ENCODE measurements around the gene DACH1. TPM values are rescaled to one million over a fixed set of nuclear protein-coding genes. Genes with fewer than 3 reads are reported as not detected.

DACH1 gene
- total RNA-seq, 2 donors from 2014 or later, result 0.42 TPM; not detected in 1

- DNase-seq (ENCODE audit: low spot score), result no peak
- Mint-ChIP-seq H3K4me1 (ENCODE audit: low read depth in 2 of 2) (peaks cover 0 to 4% of the 10 kb centered on the region in 2 donors), H3K27ac (no peak overlapping the region), H3K36me3 (no peaks in the 10 kb centered on the region), H3K4me3 (no peak overlapping the region), H3K9me3 (no peaks in the 10 kb centered on the region), H3K27me3 (no peaks in the 10 kb centered on the region)
- no peak for ATAC-seq
Observed at GRCh38 chr13:71829547-71829946, 37.5 kb downstream of the DACH1 start.

GRCh38 chr13:71828564-71828963 is 38.4 kb downstream of the DACH1 start:
- H3K4me3 Mint-ChIP-seq, result peak overlapping the region; percentile 58
- DNase-seq (ENCODE audit: low spot score), result no peak
- peak overlapping the region in 1 of 2 donors; percentile 47 for H3K27ac Mint-ChIP-seq
- H3K9me3 Mint-ChIP-seq, result no peaks in the 10 kb centered on the region
- H3K36me3 Mint-ChIP-seq, result no peaks in the 10 kb centered on the region
- no peak for ATAC-seq
- no peaks in the 10 kb centered on the region for H3K27me3 Mint-ChIP-seq
- H3K4me1 Mint-ChIP-seq (ENCODE audit: low read depth in 2 of 2), result peaks cover 0 to 4% of the 10 kb centered on the region in 2 donors

GRCh38 chr13:71828117-71828516 is 38.9 kb downstream of the DACH1 start:
- ATAC-seq (no peak), DNase-seq (ENCODE audit: low spot score) (no peak)
- Mint-ChIP-seq H3K27me3 (no peaks in the 10 kb centered on the region), H3K4me1 (ENCODE audit: low read depth in 2 of 2) (peaks cover 0 to 4% of the 10 kb centered on the region in 2 donors), H3K27ac (no peak overlapping the region), H3K9me3 (no peaks in the 10 kb centered on the region), H3K36me3 (no peaks in the 10 kb centered on the region), H3K4me3 (no peak overlapping the region)

- Mint-ChIP-seq H3K27ac (no peak overlapping the region), H3K4me1 (ENCODE audit: low read depth in 2 of 2) (peaks cover 0 to 4% of the 10 kb centered on the region in 2 donors), H3K36me3 (no peaks in the 10 kb centered on the region), H3K9me3 (no peaks in the 10 kb centered on the region), H3K27me3 (no peaks in the 10 kb centered on the region), H3K4me3 (no peak overlapping the region)
- ATAC-seq, result no peak
- no peak for DNase-seq (ENCODE audit: low spot score)
Observed at GRCh38 chr13:71827241-71827640, 39.8 kb downstream of the DACH1 start.

DNA sequence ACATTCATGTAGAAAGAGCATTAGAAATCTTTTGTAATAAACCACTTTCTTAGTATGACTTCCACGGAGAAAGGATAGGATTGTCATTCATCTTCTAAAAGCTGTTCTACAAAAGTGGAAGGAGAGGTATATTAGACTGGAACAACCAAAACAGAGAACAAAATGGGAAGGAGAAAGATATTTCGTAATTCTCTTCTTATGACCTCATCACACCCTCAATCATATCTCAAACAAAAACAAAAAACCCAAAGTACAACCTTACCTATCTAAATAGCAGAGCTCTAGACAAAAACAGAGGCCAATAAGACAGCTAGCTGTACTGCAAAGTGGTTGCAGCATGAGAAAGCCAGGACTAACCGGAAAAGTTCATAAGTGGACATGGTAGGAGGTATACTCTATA is 46.3 kb downstream of the DACH1 start:
- no peak for DNase-seq (ENCODE audit: low spot score)
- H3K27ac Mint-ChIP-seq, result no peak overlapping the region
- ATAC-seq, result no peak
- H3K27me3 Mint-ChIP-seq, result no peaks in the 10 kb centered on the region
- peaks cover 8% of the 10 kb centered on the region for H3K9me3 Mint-ChIP-seq
- no peak overlapping the region for H3K4me3 Mint-ChIP-seq
- no peaks in the 10 kb centered on the region for H3K36me3 Mint-ChIP-seq
- no peaks in the 10 kb centered on the region for H3K4me1 Mint-ChIP-seq (ENCODE audit: low read depth in 2 of 2)

- DNase-seq (ENCODE audit: low spot score) (no peak), ATAC-seq (no peak)
- Mint-ChIP-seq H3K27me3 (no peaks in the 10 kb centered on the region), H3K9me3 (peaks cover 8% of the 10 kb centered on the region), H3K36me3 (no peaks in the 10 kb centered on the region), H3K4me3 (no peak overlapping the region), H3K27ac (no peak overlapping the region), H3K4me1 (ENCODE audit: low read depth in 2 of 2) (no peaks in the 10 kb centered on the region)
Observed at GRCh38 chr13:71817335-71817734, 49.7 kb downstream of the DACH1 start.

DNA sequence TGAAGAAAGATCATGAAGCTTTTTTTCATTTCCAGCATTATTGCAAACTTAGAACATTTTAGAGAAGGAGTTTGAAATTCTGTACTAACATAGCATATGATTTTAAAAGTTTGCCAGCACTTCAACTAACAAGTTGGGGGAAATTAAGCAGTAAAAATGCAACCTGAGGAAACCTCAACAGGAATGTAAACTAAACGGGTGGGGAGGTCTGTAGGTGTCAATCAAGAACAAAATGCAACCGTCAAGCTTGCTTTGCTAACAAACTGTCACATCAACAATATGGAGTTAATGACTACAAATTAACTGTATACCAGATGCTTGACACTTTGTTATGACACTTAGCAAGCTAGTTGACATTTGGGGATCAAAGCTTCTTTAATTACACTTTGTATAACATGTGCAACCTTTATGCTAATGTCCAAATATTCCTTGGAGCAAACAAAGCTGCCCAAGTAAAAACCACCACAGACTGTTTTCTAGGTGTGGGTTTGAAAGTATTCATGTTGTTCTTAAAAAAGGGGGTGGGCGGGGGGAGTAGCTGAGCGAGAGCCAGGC is 52.1 kb downstream of the DACH1 start:
- Mint-ChIP-seq H3K9me3 (peaks cover 4% of the 10 kb centered on the region), H3K4me3 (no peak overlapping the region), H3K27me3 (no peaks in the 10 kb centered on the region), H3K4me1 (ENCODE audit: low read depth in 2 of 2) (no peaks in the 10 kb centered on the region), H3K36me3 (no peaks in the 10 kb centered on the region), H3K27ac (no peak overlapping the region)
- DNase-seq (ENCODE audit: low spot score), result no peak
- no peak for ATAC-seq

- no peak overlapping the region for H3K27ac Mint-ChIP-seq
Observed at GRCh38 chr13:71813187-71813586, 53.8 kb downstream of the DACH1 start.

DNA sequence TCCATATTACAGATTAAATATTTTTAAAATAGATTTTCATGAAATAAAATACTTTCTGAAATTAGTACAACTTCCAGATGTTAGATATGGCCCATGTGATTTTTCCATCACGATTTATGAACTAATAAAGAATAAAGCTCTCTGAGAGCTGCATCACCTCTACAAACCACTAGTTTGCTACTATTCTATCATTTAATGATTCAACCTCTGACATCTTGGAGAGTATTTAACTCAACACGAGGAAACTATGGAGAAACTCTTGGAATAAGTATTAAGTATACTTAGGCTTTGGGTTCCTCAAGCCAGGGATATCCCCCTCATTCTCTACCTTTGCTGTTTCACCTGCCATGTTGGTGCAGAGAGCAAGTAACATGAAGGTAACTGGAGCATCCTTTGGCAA is 55.7 kb downstream of the DACH1 start:
- DNase-seq (ENCODE audit: low spot score) (no peak), ATAC-seq (no peak)
- Mint-ChIP-seq H3K36me3 (no peaks in the 10 kb centered on the region), H3K27ac (no peak overlapping the region), H3K9me3 (peaks cover 3% of the 10 kb centered on the region), H3K4me1 (ENCODE audit: low read depth in 2 of 2) (no peaks in the 10 kb centered on the region), H3K27me3 (no peaks in the 10 kb centered on the region), H3K4me3 (no peak overlapping the region)

More at GRCh38 chr13:71813187-71813586, 53.8 kb downstream of the DACH1 start:
- Mint-ChIP-seq H3K36me3 (no peaks in the 10 kb centered on the region), H3K9me3 (no peaks in the 10 kb centered on the region), H3K27me3 (no peaks in the 10 kb centered on the region), H3K4me3 (no peak overlapping the region), H3K4me1 (ENCODE audit: low read depth in 2 of 2) (no peaks in the 10 kb centered on the region)
- ATAC-seq (no peak), DNase-seq (ENCODE audit: low spot score) (no peak)

GRCh38 chr13:71808708-71809107 is 58.3 kb downstream of the DACH1 start:
- H3K36me3 Mint-ChIP-seq, result no peaks in the 10 kb centered on the region
- H3K27me3 Mint-ChIP-seq, result no peaks in the 10 kb centered on the region
- no peak overlapping the region for H3K27ac Mint-ChIP-seq
- no peak for DNase-seq (ENCODE audit: low spot score)
- no peaks in the 10 kb centered on the region for H3K4me1 Mint-ChIP-seq (ENCODE audit: low read depth in 2 of 2)
- ATAC-seq, result no peak
- peaks cover 9% of the 10 kb centered on the region for H3K9me3 Mint-ChIP-seq
- no peak overlapping the region for H3K4me3 Mint-ChIP-seq

- ATAC-seq (no peak), DNase-seq (ENCODE audit: low spot score) (no peak)
- Mint-ChIP-seq H3K4me1 (ENCODE audit: low read depth in 2 of 2) (no peaks in the 10 kb centered on the region), H3K27me3 (no peaks in the 10 kb centered on the region), H3K9me3 (peaks cover 9% of the 10 kb centered on the region), H3K27ac (no peak overlapping the region), H3K4me3 (no peak overlapping the region), H3K36me3 (no peaks in the 10 kb centered on the region)
Observed at GRCh38 chr13:71806886-71807285, 60.1 kb downstream of the DACH1 start.

DNA sequence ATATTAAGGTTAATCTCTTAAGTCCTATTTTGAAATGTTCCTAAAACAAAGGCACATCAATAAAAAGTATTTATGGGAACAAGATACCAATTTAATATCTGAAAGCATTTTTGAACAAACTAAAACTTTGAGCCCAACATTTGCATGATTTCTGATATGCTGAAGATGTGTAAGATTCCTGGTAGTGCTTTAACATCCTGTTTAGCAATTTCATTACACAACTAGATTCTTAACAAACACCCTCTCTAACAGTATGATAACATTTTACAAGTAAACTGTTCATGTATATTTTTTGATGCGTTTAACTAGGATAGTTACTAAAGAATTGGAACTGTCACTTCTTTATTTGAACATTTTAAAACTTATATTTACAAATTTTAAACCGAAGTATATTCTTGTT is 63.9 kb downstream of the DACH1 start:
- Mint-ChIP-seq H3K4me1 (ENCODE audit: low read depth in 2 of 2) (no peaks in the 10 kb centered on the region), H3K9me3 (peaks cover 9% of the 10 kb centered on the region), H3K27me3 (no peaks in the 10 kb centered on the region), H3K4me3 (no peak overlapping the region), H3K27ac (no peak overlapping the region), H3K36me3 (no peaks in the 10 kb centered on the region)
- ATAC-seq (no peak), DNase-seq (ENCODE audit: low spot score) (no peak)

- Mint-ChIP-seq H3K9me3 (peaks cover 6% of the 10 kb centered on the region), H3K4me3 (no peak overlapping the region), H3K4me1 (ENCODE audit: low read depth in 2 of 2) (no peaks in the 10 kb centered on the region), H3K27ac (no peak overlapping the region), H3K36me3 (no peaks in the 10 kb centered on the region), H3K27me3 (no peaks in the 10 kb centered on the region)
- no peak for ATAC-seq
- DNase-seq (ENCODE audit: low spot score), result no peak
Observed at GRCh38 chr13:71801781-71802180, 65.2 kb downstream of the DACH1 start.

DNA sequence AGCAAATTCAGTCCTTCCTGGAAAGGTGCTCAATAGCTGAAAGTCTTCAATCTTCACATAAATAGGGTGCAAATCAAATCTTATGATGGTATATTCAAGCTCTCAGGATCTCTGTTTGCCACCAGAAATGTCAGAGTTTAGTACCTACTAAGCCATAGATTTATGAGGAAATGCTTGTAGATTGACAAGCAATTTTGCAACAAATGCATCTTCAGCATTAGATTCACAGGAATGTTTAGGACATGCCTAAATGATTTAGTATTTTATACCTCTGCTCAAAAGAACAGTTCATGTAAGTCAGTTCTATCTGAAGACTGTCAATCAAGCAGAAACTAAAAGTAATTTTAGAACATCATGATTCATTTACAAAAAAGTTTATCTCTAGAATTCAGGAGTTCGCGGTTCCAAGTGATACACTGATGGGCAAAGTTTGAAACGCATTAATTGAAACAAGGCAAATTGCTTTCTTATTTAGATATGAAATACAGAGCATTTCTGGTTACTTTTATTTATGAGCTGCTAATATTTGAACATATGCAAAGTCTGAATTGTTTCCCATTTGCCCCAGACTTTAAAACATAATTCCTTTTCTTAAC is 65.7 kb downstream of the DACH1 start:
- no peak for ATAC-seq
- Mint-ChIP-seq H3K9me3 (peaks cover 6% of the 10 kb centered on the region), H3K4me1 (ENCODE audit: low read depth in 2 of 2) (no peaks in the 10 kb centered on the region), H3K4me3 (no peak overlapping the region), H3K36me3 (no peaks in the 10 kb centered on the region), H3K27ac (no peak overlapping the region), H3K27me3 (no peaks in the 10 kb centered on the region)
- no peak for DNase-seq (ENCODE audit: low spot score)

- Mint-ChIP-seq H3K4me1 (ENCODE audit: low read depth in 2 of 2) (no peaks in the 10 kb centered on the region), H3K36me3 (no peaks in the 10 kb centered on the region), H3K4me3 (no peak overlapping the region), H3K9me3 (peaks cover 3% of the 10 kb centered on the region), H3K27me3 (no peaks in the 10 kb centered on the region), H3K27ac (no peak overlapping the region)
- DNase-seq (ENCODE audit: low spot score) (no peak), ATAC-seq (no peak)
Observed at GRCh38 chr13:71799324-71799723, 67.7 kb downstream of the DACH1 start.

All from natural killer cell treated with Interleukin-12 subunit alpha and Interleukin-12 subunit beta and Interleukin-15 and Interleukin-18, amount 100 ng/mL, for 72 hours (primary cell).